ENCODE results near the gene UPB1.

DNA sequence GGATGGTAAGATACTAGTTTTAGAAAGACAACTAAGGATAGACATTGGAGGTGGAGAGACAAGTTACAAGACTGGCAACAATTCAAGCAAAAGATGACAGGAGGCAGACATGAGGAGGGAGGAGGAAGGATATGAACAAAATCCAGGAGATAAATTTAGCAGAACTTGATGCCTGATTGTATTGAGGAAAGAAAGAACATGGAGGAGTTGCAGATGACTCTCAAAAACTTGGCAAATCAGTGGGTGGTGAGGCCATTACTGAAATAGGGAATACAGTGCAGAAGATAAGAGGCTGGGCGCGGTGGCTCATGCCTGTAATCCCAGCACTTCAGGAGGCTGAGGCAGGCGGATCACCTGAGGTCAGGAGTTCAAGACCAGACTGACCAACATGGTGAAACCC lies 2.7 kb upstream of the UPB1 start:
- TF ChIP-seq, protein P1, sequence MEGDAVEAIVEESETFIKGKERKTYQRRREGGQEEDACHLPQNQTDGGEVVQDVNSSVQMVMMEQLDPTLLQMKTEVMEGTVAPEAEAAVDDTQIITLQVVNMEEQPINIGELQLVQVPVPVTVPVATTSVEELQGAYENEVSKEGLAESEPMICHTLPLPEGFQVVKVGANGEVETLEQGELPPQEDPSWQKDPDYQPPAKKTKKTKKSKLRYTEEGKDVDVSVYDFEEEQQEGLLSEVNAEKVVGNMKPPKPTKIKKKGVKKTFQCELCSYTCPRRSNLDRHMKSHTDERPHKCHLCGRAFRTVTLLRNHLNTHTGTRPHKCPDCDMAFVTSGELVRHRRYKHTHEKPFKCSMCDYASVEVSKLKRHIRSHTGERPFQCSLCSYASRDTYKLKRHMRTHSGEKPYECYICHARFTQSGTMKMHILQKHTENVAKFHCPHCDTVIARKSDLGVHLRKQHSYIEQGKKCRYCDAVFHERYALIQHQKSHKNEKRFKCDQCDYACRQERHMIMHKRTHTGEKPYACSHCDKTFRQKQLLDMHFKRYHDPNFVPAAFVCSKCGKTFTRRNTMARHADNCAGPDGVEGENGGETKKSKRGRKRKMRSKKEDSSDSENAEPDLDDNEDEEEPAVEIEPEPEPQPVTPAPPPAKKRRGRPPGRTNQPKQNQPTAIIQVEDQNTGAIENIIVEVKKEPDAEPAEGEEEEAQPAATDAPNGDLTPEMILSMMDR (conservative IDR thresholded peaks at IDR 0.05; ENCODE audit: low read depth in 2 of 2): no peak
- no peak for TF ChIP-seq EZH2phosphoT487 (IDR thresholded peaks at IDR 0.05; ENCODE audit: unreplicated experiment)
- TF ChIP-seq POLR2AphosphoS5 (IDR thresholded peaks at IDR 0.05; ENCODE audit: low read depth): no peak
- TF ChIP-seq, protein P2, sequence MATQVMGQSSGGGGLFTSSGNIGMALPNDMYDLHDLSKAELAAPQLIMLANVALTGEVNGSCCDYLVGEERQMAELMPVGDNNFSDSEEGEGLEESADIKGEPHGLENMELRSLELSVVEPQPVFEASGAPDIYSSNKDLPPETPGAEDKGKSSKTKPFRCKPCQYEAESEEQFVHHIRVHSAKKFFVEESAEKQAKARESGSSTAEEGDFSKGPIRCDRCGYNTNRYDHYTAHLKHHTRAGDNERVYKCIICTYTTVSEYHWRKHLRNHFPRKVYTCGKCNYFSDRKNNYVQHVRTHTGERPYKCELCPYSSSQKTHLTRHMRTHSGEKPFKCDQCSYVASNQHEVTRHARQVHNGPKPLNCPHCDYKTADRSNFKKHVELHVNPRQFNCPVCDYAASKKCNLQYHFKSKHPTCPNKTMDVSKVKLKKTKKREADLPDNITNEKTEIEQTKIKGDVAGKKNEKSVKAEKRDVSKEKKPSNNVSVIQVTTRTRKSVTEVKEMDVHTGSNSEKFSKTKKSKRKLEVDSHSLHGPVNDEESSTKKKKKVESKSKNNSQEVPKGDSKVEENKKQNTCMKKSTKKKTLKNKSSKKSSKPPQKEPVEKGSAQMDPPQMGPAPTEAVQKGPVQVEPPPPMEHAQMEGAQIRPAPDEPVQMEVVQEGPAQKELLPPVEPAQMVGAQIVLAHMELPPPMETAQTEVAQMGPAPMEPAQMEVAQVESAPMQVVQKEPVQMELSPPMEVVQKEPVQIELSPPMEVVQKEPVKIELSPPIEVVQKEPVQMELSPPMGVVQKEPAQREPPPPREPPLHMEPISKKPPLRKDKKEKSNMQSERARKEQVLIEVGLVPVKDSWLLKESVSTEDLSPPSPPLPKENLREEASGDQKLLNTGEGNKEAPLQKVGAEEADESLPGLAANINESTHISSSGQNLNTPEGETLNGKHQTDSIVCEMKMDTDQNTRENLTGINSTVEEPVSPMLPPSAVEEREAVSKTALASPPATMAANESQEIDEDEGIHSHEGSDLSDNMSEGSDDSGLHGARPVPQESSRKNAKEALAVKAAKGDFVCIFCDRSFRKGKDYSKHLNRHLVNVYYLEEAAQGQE (IDR thresholded peaks at IDR 0.05; ENCODE audit: unreplicated experiment): no peak
- no peak for TF ChIP-seq CREB1 (CRISPR knock-in tag; IDR thresholded peaks at IDR 0.05; ENCODE audit: low read depth)
- TF ChIP-seq EZH2 (IDR thresholded peaks at IDR 0.05; ENCODE audit: low read depth, unreplicated experiment): no peak
- TF ChIP-seq, protein P3, sequence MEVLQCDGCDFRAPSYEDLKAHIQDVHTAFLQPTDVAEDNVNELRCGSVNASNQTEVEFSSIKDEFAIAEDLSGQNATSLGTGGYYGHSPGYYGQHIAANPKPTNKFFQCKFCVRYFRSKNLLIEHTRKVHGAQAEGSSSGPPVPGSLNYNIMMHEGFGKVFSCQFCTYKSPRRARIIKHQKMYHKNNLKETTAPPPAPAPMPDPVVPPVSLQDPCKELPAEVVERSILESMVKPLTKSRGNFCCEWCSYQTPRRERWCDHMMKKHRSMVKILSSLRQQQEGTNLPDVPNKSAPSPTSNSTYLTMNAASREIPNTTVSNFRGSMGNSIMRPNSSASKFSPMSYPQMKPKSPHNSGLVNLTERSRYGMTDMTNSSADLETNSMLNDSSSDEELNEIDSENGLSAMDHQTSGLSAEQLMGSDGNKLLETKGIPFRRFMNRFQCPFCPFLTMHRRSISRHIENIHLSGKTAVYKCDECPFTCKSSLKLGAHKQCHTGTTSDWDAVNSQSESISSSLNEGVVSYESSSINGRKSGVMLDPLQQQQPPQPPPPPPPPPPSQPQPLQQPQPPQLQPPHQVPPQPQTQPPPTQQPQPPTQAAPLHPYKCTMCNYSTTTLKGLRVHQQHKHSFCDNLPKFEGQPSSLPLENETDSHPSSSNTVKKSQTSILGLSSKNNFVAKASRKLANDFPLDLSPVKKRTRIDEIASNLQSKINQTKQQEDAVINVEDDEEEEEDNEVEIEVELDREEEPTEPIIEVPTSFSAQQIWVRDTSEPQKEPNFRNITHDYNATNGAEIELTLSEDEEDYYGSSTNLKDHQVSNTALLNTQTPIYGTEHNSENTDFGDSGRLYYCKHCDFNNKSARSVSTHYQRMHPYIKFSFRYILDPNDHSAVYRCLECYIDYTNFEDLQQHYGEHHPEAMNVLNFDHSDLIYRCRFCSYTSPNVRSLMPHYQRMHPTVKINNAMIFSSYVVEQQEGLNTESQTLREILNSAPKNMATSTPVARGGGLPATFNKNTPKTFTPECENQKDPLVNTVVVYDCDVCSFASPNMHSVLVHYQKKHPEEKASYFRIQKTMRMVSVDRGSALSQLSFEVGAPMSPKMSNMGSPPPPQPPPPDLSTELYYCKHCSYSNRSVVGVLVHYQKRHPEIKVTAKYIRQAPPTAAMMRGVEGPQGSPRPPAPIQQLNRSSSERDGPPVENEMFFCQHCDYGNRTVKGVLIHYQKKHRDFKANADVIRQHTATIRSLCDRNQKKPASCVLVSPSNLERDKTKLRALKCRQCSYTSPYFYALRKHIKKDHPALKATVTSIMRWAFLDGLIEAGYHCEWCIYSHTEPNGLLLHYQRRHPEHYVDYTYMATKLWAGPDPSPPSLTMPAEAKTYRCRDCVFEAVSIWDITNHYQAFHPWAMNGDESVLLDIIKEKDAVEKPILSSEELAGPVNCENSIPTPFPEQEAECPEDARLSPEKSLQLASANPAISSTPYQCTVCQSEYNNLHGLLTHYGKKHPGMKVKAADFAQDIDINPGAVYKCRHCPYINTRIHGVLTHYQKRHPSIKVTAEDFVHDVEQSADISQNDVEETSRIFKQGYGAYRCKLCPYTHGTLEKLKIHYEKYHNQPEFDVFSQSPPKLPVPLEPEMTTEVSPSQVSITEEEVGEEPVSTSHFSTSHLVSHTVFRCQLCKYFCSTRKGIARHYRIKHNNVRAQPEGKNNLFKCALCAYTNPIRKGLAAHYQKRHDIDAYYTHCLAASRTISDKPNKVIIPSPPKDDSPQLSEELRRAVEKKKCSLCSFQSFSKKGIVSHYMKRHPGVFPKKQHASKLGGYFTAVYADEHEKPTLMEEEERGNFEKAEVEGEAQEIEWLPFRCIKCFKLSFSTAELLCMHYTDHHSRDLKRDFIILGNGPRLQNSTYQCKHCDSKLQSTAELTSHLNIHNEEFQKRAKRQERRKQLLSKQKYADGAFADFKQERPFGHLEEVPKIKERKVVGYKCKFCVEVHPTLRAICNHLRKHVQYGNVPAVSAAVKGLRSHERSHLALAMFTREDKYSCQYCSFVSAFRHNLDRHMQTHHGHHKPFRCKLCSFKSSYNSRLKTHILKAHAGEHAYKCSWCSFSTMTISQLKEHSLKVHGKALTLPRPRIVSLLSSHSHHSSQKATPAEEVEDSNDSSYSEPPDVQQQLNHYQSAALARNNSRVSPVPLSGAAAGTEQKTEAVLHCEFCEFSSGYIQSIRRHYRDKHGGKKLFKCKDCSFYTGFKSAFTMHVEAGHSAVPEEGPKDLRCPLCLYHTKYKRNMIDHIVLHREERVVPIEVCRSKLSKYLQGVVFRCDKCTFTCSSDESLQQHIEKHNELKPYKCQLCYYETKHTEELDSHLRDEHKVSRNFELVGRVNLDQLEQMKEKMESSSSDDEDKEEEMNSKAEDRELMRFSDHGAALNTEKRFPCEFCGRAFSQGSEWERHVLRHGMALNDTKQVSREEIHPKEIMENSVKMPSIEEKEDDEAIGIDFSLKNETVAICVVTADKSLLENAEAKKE (CRISPR knock-in tag; IDR thresholded peaks at IDR 0.05): no peak
- TF ChIP-seq ZNF114 (CRISPR knock-in tag; IDR thresholded peaks at IDR 0.05): no peak
